Breast epithelium (tissue), 4 donors: ENCODE measurements around the gene GNPTAB. TPM values are rescaled to one million over a fixed set of nuclear protein-coding genes. Genes with fewer than 3 reads are reported as not detected.
"Not testable (repeated sequence)": the region's sequence is repeated elsewhere in the genome, so short reads cannot be mapped to it uniquely, and the experiment has no call there.

ENCODE experiments used
- DNase-seq, 2 donors: peaks; one replicate each; pipeline ENCODE4 v3.0.0-alpha.2; 2019; ENCODE audit warnings: low spot score in 2 of 2
- H3K27ac ChIP-seq, 2 donors: fragments of 200-600 bp; sonication (generic) in 1 of 2; one replicate each; pipeline ENCODE4 v1.5.1; 2016 to 2019; ENCODE audit warnings: mild to moderate bottlenecking in 1 of 2
- H3K27me3 ChIP-seq, 2 donors: fragments of 200-600 bp; sonication (generic) in 1 of 2; one replicate each; pipeline versions ENCODE4 v1.5.1 to v1.6.0; 2017 to 2019; ENCODE audit warnings: control low read depth in 1 of 2, mild to moderate bottlenecking in 1 of 2
- H3K36me3 ChIP-seq: fragments of 200-600 bp; one replicate; pipeline ENCODE4 v1.5.1; 2019
- H3K4me1 ChIP-seq, 2 donors: fragments of 200-600 bp; sonication (generic); one replicate each; pipeline ENCODE4 v1.5.1; 2016 to 2019; ENCODE audit warnings: control low read depth in 1 of 2
- H3K4me3 ChIP-seq, 3 donors: fragments of 200-600 bp; sonication (generic); 1 replicate in 2 of 3; 2 replicates in 1 of 3; pipeline ENCODE4 v1.5.1; 2016 to 2019; ENCODE audit warnings: mild to moderate bottlenecking in 3 of 3, moderate library complexity in 2 of 3
- H3K9me3 ChIP-seq, 2 donors: fragments of 200-600 bp; sonication (generic) in 1 of 2; one replicate each; pipeline ENCODE4 v1.5.1; 2016 to 2019; ENCODE audit warnings: control low read depth in 1 of 2
- CTCF ChIP-seq, 3 donors: fragments of 450-650 bp; IDR thresholded peaks; one replicate each; pipeline ENCODE4 v1.5.1; 2016 to 2017; ENCODE audit warnings: antibody characterized with exemption in 3 of 3, mild to moderate bottlenecking in 3 of 3, moderate library complexity in 3 of 3
- POLR2A ChIP-seq: fragments of 450-650 bp; IDR thresholded peaks from one replicate; pipeline ENCODE4 v1.6.1; 2016; ENCODE audit warnings: antibody characterized with exemption, mild to moderate bottlenecking, moderate library complexity
- POLR2AphosphoS5 ChIP-seq, 3 donors: sonication (generic); formaldehyde crosslinking; IDR thresholded peaks; one replicate each; pipeline ENCODE4 v1.6.1; 2017; ENCODE audit warnings: antibody characterized with exemption in 3 of 3
- intact Hi-C: fragments of 100-400 bp; cut with DNase I; formaldehyde crosslinking; loops from one replicate; pipeline ENCODE4 v1.15.1; 2023; ENCODE audit warnings: low total_unique reads
- total RNA-seq, 3 donors: library from RNA; depleted of rRNA; stranded (reverse); fragments of >200 nt; gene quantifications; one replicate each; pipeline ENCODE4 v1.1.0, GENCODE V29; 2016

GNPTAB gene
- total RNA-seq, 3 donors from 2014 or later, result 37.4 to 59.0 (median 39.7) TPM

GRCh38 chr12:101737476-101737875, 93.3 kb downstream of the GNPTAB start:
- Histone ChIP-seq H3K4me3 (no peak overlapping the region), H3K27me3 (no peaks in the 10 kb centered on the region), H3K27ac (no peak overlapping the region), H3K4me1 (no peaks in the 10 kb centered on the region), H3K36me3 (peaks cover 6% of the 10 kb centered on the region), H3K9me3 (no peaks in the 10 kb centered on the region)
- intact Hi-C loops, result no loop called here
- no peak for DNase-seq
- TF ChIP-seq CTCF (IDR thresholded peaks at IDR 0.05), result no peak
- TF ChIP-seq POLR2A, result no peak
- no peak for TF ChIP-seq POLR2AphosphoS5 (IDR thresholded peaks at IDR 0.05)

- intact Hi-C loops, result not testable (repeated sequence)
Measured at GRCh38 chr12:101734482-101734881, 96.3 kb downstream of the GNPTAB start.

GRCh38 chr12:101733166-101733565, 97.6 kb downstream of the GNPTAB start:
- H3K36me3 ChIP-seq, result no peaks in the 10 kb centered on the region
- no peaks in the 10 kb centered on the region for H3K9me3 ChIP-seq
- no peak overlapping the region for H3K4me3 ChIP-seq
- no peaks in the 10 kb centered on the region for H3K4me1 ChIP-seq
- TF ChIP-seq POLR2AphosphoS5 (IDR thresholded peaks at IDR 0.05), result no peak
- TF ChIP-seq CTCF (IDR thresholded peaks at IDR 0.05), result no peak
- TF ChIP-seq POLR2A, result no peak
- no peak overlapping the region for H3K27ac ChIP-seq
- no peaks in the 10 kb centered on the region for H3K27me3 ChIP-seq
- no peak for DNase-seq
- intact Hi-C loops, result no loop called here

More at GRCh38 chr12:101734482-101734881, 96.3 kb downstream of the GNPTAB start:
- not testable (repeated sequence) for H3K9me3 ChIP-seq, H3K4me3 ChIP-seq, H3K27ac ChIP-seq, H3K36me3 ChIP-seq, H3K4me1 ChIP-seq, DNase-seq, H3K27me3 ChIP-seq

- DNase-seq, result no peak
- intact Hi-C loops, result no loop called here
- no peaks in the 10 kb centered on the region for H3K4me1 ChIP-seq
- H3K36me3 ChIP-seq, result no peaks in the 10 kb centered on the region
- no peaks in the 10 kb centered on the region for H3K27me3 ChIP-seq
- no peak overlapping the region for H3K27ac ChIP-seq
- no peaks in the 10 kb centered on the region for H3K9me3 ChIP-seq
- TF ChIP-seq POLR2AphosphoS5 (IDR thresholded peaks at IDR 0.05), result no peak
- TF ChIP-seq CTCF (IDR thresholded peaks at IDR 0.05), result no peak
- TF ChIP-seq POLR2A, result no peak
- H3K4me3 ChIP-seq, result no peak overlapping the region
Measured at GRCh38 chr12:101732318-101732717, 98.4 kb downstream of the GNPTAB start.

- Histone ChIP-seq H3K4me1 (no peaks in the 10 kb centered on the region), H3K4me3 (no peak overlapping the region), H3K27ac (no peak overlapping the region), H3K9me3 (no peaks in the 10 kb centered on the region), H3K36me3 (no peaks in the 10 kb centered on the region), H3K27me3 (no peaks in the 10 kb centered on the region)
- DNase-seq, result no peak
- TF ChIP-seq POLR2AphosphoS5 (IDR thresholded peaks at IDR 0.05), result no peak
- no peak for TF ChIP-seq CTCF (IDR thresholded peaks at IDR 0.05)
- no peak for TF ChIP-seq POLR2A
- intact Hi-C loops, result no loop called here
Measured at GRCh38 chr12:101729842-101730241, 100.9 kb downstream of the GNPTAB start.

GRCh38 chr12:101727098-101727497, 103.7 kb downstream of the GNPTAB start:
- Histone ChIP-seq H3K27me3 (no peaks in the 10 kb centered on the region), H3K4me1 (no peaks in the 10 kb centered on the region), H3K27ac (no peak overlapping the region), H3K9me3 (no peaks in the 10 kb centered on the region), H3K4me3 (no peak overlapping the region), H3K36me3 (no peaks in the 10 kb centered on the region)
- TF ChIP-seq CTCF (IDR thresholded peaks at IDR 0.05), result no peak
- TF ChIP-seq POLR2AphosphoS5 (IDR thresholded peaks at IDR 0.05), result no peak
- TF ChIP-seq POLR2A, result no peak
- intact Hi-C loops, result no loop called here
- DNase-seq, result no peak
